Measurements from ENCODE around the gene CIPC. TPM values are rescaled to one million over a fixed set of nuclear protein-coding genes. Genes with fewer than 3 reads are reported as not detected.

Gene CIPC
- total and polyA plus RNA-seq, 2 of the 4 experiments (the other 2 are of a cell fraction), result 6.6 to 12.9 TPM

DNA sequence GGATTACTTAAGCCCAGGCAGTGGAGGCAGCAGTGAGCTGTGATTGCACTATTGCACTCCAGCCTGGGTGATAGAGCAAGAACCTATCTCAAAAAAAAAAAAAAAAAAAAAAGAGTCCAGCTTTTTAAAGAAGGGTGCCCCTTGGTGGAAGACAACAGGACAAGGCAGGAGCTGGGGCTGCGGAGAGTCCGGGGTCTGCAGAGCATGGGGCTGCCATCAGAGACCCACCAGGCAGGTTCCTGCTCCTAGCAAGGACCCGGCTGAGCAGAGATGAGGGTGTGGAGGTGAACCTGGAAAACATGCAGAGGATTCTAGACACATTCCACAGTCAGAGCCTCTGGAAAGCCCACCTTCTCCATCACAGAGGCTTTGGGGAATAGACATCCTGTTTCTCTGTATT is 21.0 kb upstream of the CIPC start:
- no peak overlapping the region for H4K5ac ChIP-seq (ENCODE audit: low read depth, low read length)
- no peaks in the 10 kb centered on the region; the same call in 1 of the 2 replicates for H3K27me3 ChIP-seq (ENCODE audit: control insufficient read depth, insufficient read depth, low read length)
- no peaks in the 10 kb centered on the region for H3K79me1 ChIP-seq (ENCODE audit: low read depth in 1 of 2, low read length in 2 of 2)
- H3K4me2 ChIP-seq (ENCODE audit: low read depth, low read length), result no peak overlapping the region
- no peak overlapping the region for H2AFZ ChIP-seq (replicated peaks; ENCODE audit: low read length, poor library complexity)
- no peak for ATAC-seq (ENCODE audit: low read depth)
- H3K27ac ChIP-seq (ENCODE audit: insufficient read depth, low read length), result no peak overlapping the region
- no peak overlapping the region for H3K18ac ChIP-seq (ENCODE audit: low read depth, low read length)
- WGBS, 2 experiments (ENCODE audit: extremely low coverage in 2 of 2, insufficient read length in 1 of 2), result 100% methylated on average over 2 of the region's 3 CpGs; no CpG with 5 or more reads in 1 of the 2 experiments
- no TSS peak for BruUV-seq (replicated peaks)
- no peaks in the 10 kb centered on the region for H3K36me3 ChIP-seq (ENCODE audit: control insufficient read depth, insufficient read depth, low read length)
- dilution Hi-C loops (cut with HindIII; ENCODE audit: low sequenced_read_pairs, unreplicated experiment) (loop anchor here (25.0 kb wide), 1 partner anchor 190 kb away; no protein-coding TSS in a partner anchor), intact Hi-C loops (cut with micrococcal nuclease) (no loop called here), in situ Hi-C loops (cut with MboI; ENCODE audit: low sequenced_read_pairs) (no loop called here)
- H3K4me3 ChIP-seq (ENCODE audit: insufficient read depth, low read depth, low read length), result no peak overlapping the region
- no peak overlapping the region for H4K8ac ChIP-seq (ENCODE audit: low read depth in 2 of 2, low read length in 2 of 2)
- no peak overlapping the region for H3K56ac ChIP-seq (ENCODE audit: extremely low read depth, insufficient read depth, low read length)
- DNase-seq, result no peak
- no peaks in the 10 kb centered on the region for H4K20me1 ChIP-seq (ENCODE audit: insufficient read depth, low read length)
- H3K23ac ChIP-seq (ENCODE audit: low read depth, low read length), result no peak overlapping the region
- no peak overlapping the region for H3K4ac ChIP-seq (ENCODE audit: low read depth, low read length)
- no peak overlapping the region for H3K9ac ChIP-seq (ENCODE audit: low read depth, low read length)
- peaks cover 4% of the 10 kb centered on the region; the same call in 1 of the 2 replicates for H3K9me3 ChIP-seq (ENCODE audit: control insufficient read depth, insufficient read depth, low read length)
- TF ChIP-seq ELK1 (IDR thresholded peaks at IDR 0.05; ENCODE audit: borderline replicate concordance, low read depth, low read length) (no peak), RCOR1 (IDR thresholded peaks at IDR 0.05; ENCODE audit: insufficient replicate concordance, low read length) (no peak), MXI1 (IDR thresholded peaks at IDR 0.05; ENCODE audit: borderline replicate concordance, low read depth, low read length) (no peak), MAZ (IDR thresholded peaks at IDR 0.05; ENCODE audit: borderline replicate concordance, low read depth, low read length) (no peak), FOS (IDR thresholded peaks at IDR 0.05; ENCODE audit: low read depth, low read length) (no peak), CHD1 (IDR thresholded peaks at IDR 0.05; ENCODE audit: low read depth, low read length) (no peak), POLR2A (IDR thresholded peaks at IDR 0.05; ENCODE audit: low read depth, low read length) (no peak), MAFK (IDR thresholded peaks at IDR 0.05; ENCODE audit: low read depth, low read length) (no peak), RFX5 (IDR thresholded peaks at IDR 0.05; ENCODE audit: low read depth, low read length) (no peak)
- TF ChIP-seq, protein P1, sequence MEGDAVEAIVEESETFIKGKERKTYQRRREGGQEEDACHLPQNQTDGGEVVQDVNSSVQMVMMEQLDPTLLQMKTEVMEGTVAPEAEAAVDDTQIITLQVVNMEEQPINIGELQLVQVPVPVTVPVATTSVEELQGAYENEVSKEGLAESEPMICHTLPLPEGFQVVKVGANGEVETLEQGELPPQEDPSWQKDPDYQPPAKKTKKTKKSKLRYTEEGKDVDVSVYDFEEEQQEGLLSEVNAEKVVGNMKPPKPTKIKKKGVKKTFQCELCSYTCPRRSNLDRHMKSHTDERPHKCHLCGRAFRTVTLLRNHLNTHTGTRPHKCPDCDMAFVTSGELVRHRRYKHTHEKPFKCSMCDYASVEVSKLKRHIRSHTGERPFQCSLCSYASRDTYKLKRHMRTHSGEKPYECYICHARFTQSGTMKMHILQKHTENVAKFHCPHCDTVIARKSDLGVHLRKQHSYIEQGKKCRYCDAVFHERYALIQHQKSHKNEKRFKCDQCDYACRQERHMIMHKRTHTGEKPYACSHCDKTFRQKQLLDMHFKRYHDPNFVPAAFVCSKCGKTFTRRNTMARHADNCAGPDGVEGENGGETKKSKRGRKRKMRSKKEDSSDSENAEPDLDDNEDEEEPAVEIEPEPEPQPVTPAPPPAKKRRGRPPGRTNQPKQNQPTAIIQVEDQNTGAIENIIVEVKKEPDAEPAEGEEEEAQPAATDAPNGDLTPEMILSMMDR (conservative IDR thresholded peaks at IDR 0.05; ENCODE audit: low read depth, low read length), result no peak
- no peak overlapping the region for H2BK120ac ChIP-seq (ENCODE audit: low read depth, low read length)
- H3K4me1 ChIP-seq (ENCODE audit: control insufficient read depth, insufficient read depth, low read length), result peaks cover 1% of the 10 kb centered on the region; the same call in 1 of the 2 replicates
- no peak overlapping the region for H2AK9ac ChIP-seq (replicated peaks; ENCODE audit: low read depth, low read length, poor library complexity)
- ChIA-PET POLR2A (ENCODE audit: unreplicated experiment) (no interaction called here), CTCF (interaction anchor here (0.6 to 1.5 kb wide), 3 partner anchors 73 to 204 kb away, joined by 3 to 5 read pairs (median 3); no protein-coding TSS in a partner anchor)
- 0 out of 2 replicates have a peak, but pooled peaks cover 3% of the 10 kb centered on the region for H3K9me1 ChIP-seq (ENCODE audit: insufficient read depth, low read length)
- no peak overlapping the region for H2AK5ac ChIP-seq (ENCODE audit: low read depth, low read length)
- no peak overlapping the region for H4K91ac ChIP-seq (ENCODE audit: insufficient read depth, low read depth, low read length)
- no peak overlapping the region for H3K14ac ChIP-seq (replicated peaks; ENCODE audit: low read depth, low read length)
- no peak overlapping the region for H2BK5ac ChIP-seq (ENCODE audit: low read depth, low read length, poor library complexity, severe bottlenecking)
- no peak overlapping the region for H2BK20ac ChIP-seq (ENCODE audit: low read depth, low read length)
- no peak overlapping the region for H2BK15ac ChIP-seq (ENCODE audit: low read depth, low read length)

Measured in IMR-90 (cell line).